GM12874 (cell line): ENCODE data around the gene C9orf40.

Source experiments
- CTCF ChIP-seq: IDR thresholded peaks from 2 replicates; pipeline ENCODE4 v1.5.1; 2011; ENCODE audit warnings: low read depth, mild to moderate bottlenecking, control low read depth, low read length, moderate library complexity; ENCODE audit not compliant: insufficient read depth

Gene C9orf40

GRCh38 chr9:74901001-74901400, 51.7 kb downstream of the C9orf40 start:
- TF ChIP-seq CTCF: no peak
